Measurements from ENCODE around the gene QSOX2.

- TF ChIP-seq, protein P1, sequence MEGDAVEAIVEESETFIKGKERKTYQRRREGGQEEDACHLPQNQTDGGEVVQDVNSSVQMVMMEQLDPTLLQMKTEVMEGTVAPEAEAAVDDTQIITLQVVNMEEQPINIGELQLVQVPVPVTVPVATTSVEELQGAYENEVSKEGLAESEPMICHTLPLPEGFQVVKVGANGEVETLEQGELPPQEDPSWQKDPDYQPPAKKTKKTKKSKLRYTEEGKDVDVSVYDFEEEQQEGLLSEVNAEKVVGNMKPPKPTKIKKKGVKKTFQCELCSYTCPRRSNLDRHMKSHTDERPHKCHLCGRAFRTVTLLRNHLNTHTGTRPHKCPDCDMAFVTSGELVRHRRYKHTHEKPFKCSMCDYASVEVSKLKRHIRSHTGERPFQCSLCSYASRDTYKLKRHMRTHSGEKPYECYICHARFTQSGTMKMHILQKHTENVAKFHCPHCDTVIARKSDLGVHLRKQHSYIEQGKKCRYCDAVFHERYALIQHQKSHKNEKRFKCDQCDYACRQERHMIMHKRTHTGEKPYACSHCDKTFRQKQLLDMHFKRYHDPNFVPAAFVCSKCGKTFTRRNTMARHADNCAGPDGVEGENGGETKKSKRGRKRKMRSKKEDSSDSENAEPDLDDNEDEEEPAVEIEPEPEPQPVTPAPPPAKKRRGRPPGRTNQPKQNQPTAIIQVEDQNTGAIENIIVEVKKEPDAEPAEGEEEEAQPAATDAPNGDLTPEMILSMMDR (conservative IDR thresholded peaks at IDR 0.05; ENCODE audit: low read length): no peak
- no peak for TF ChIP-seq EZH2phosphoT487 (IDR thresholded peaks at IDR 0.05; ENCODE audit: borderline replicate concordance)
Measured at GRCh38 chr9:136284311-136284710, 38.7 kb upstream of the QSOX2 start.

Data from Loucy (cell line).